GM12891 (cell line): ENCODE measurements around the gene EIF4E2.

Experiments
- DNase-seq: peaks from one replicate; pipeline ENCODE4 v3.0.0; 2011; ENCODE audit warnings: low spot score; ENCODE audit not compliant: insufficient read length
- FAIRE-seq: peaks from 2 replicates; lab custom pipeline; 2011; peaks lifted over from hg19 to GRCh38; lab: Jason Lieb, UNC
- PAX5 ChIP-seq: IDR thresholded peaks from 2 replicates; pipeline ENCODE4 v1.6.1; 2011; ENCODE audit warnings: low read length, moderate library complexity, mild to moderate bottlenecking; ENCODE audit not compliant: insufficient read depth, severe bottlenecking
- POLR2A ChIP-seq: IDR thresholded peaks from 2 replicates; pipeline ENCODE4 v1.6.1; 2011; ENCODE audit warnings: low read depth, low read length, control low read depth
- POLR2AphosphoS5 ChIP-seq: IDR thresholded peaks from 2 replicates; pipeline ENCODE4 v1.6.1; 2011; ENCODE audit warnings: low read depth, low read length, control low read depth
- POU2F2 ChIP-seq: IDR thresholded peaks from 2 replicates; pipeline ENCODE4 v1.6.1; 2011; ENCODE audit warnings: low read depth, mild to moderate bottlenecking, control low read depth, low read length, moderate library complexity
- SPI1 ChIP-seq: IDR thresholded peaks from 2 replicates; pipeline ENCODE4 v1.6.1; 2011; ENCODE audit warnings: low read depth, low read length, control low read depth
- TAF1 ChIP-seq: IDR thresholded peaks from 2 replicates; pipeline ENCODE4 v1.6.1; 2011; ENCODE audit warnings: low read depth, low read length, control low read depth

EIF4E2 gene

GRCh38 chr2:232508251-232508650, 42.2 kb upstream of the EIF4E2 start:
- DNase-seq (no peak), FAIRE-seq (no peak)
- TF ChIP-seq POLR2A (no peak), TAF1 (no peak), POU2F2 (no peak), POLR2AphosphoS5 (no peak), PAX5 (no peak)

- DNase-seq, result no peak
- no peak for FAIRE-seq
- TF ChIP-seq POLR2A (no peak), PAX5 (no peak), TAF1 (no peak), SPI1 (no peak), POU2F2 (no peak), POLR2AphosphoS5 (no peak)
Measured at GRCh38 chr2:232511336-232511890, 39.1 kb upstream of the EIF4E2 start.

GRCh38 chr2:232512602-232513001, 37.9 kb upstream of the EIF4E2 start:
- TF ChIP-seq SPI1 (no peak), POLR2AphosphoS5 (no peak), PAX5 (no peak), POU2F2 (no peak), POLR2A (no peak), TAF1 (no peak)
- FAIRE-seq, result no peak
- DNase-seq, result no peak

- no peak for TF ChIP-seq TAF1
- no peak for TF ChIP-seq SPI1
- TF ChIP-seq PAX5, result no peak
- TF ChIP-seq POLR2A, result no peak
- TF ChIP-seq POLR2AphosphoS5, result no peak
- TF ChIP-seq POU2F2, result no peak
- FAIRE-seq, result no peak
- DNase-seq, result no peak
Measured at GRCh38 chr2:232513353-232513752, 37.1 kb upstream of the EIF4E2 start.

- DNase-seq, result no peak
- no peak for TF ChIP-seq SPI1
- TF ChIP-seq TAF1, result no peak
- TF ChIP-seq POLR2AphosphoS5, result no peak
- no peak for TF ChIP-seq POLR2A
- TF ChIP-seq PAX5, result no peak
- no peak for FAIRE-seq
Measured at GRCh38 chr2:232515639-232516038, 34.9 kb upstream of the EIF4E2 start.

GRCh38 chr2:232516551-232516950, 33.9 kb upstream of the EIF4E2 start:
- FAIRE-seq, result no peak
- DNase-seq, result no peak
- no peak for TF ChIP-seq TAF1

GRCh38 chr2:232518844-232519243, 31.6 kb upstream of the EIF4E2 start:
- TF ChIP-seq POU2F2, result no peak
- no peak for TF ChIP-seq POLR2AphosphoS5
- no peak for TF ChIP-seq POLR2A

GRCh38 chr2:232519581-232520438, 30.7 kb upstream of the EIF4E2 start, which contains the start of gene PRSS56:
Gene PRSS56 (plus strand): TSS chr2:232520388. CDS start chr2:232520599, 211 bp downstream.
- no peak for DNase-seq
- no peak for FAIRE-seq
- TF ChIP-seq POU2F2 (no peak), PAX5 (no peak), SPI1 (no peak), TAF1 (no peak), POLR2AphosphoS5 (no peak), POLR2A (no peak)

More at GRCh38 chr2:232518844-232519243, 31.6 kb upstream of the EIF4E2 start:
- FAIRE-seq, result no peak
- no peak for DNase-seq

- no peak for TF ChIP-seq POLR2A
- TF ChIP-seq POU2F2, result no peak
- no peak for TF ChIP-seq POLR2AphosphoS5
- TF ChIP-seq TAF1, result no peak
- no peak for TF ChIP-seq SPI1
- no peak for TF ChIP-seq PAX5
- FAIRE-seq (no peak), DNase-seq (no peak)
Measured at GRCh38 chr2:232520489-232520888, 30.0 kb upstream of the EIF4E2 start.

- TF ChIP-seq POLR2A (no peak), SPI1 (no peak), POLR2AphosphoS5 (no peak), PAX5 (no peak), POU2F2 (no peak), TAF1 (no peak)
- FAIRE-seq (no peak), DNase-seq (no peak)
Measured at GRCh38 chr2:232521098-232521497, 29.4 kb upstream of the EIF4E2 start.
